HL-60/S4 treated with retinoic acid at 250 ng/mL for 4 days and 3 days (cell line): ENCODE data around the gene NSUN4.
"Not testable (repeated sequence)": the region's sequence is repeated elsewhere in the genome, so short reads cannot be mapped to it uniquely, and the experiment has no call there.

ENCODE experiments used
- in situ Hi-C: fragments of 300-500 bp; cut with MboI; formaldehyde crosslinking; loops from 2 replicates; pipeline ENCODE4 v1.7.0; 2022; ENCODE audit warnings: low sequenced_read_pairs

Gene NSUN4

DNA sequence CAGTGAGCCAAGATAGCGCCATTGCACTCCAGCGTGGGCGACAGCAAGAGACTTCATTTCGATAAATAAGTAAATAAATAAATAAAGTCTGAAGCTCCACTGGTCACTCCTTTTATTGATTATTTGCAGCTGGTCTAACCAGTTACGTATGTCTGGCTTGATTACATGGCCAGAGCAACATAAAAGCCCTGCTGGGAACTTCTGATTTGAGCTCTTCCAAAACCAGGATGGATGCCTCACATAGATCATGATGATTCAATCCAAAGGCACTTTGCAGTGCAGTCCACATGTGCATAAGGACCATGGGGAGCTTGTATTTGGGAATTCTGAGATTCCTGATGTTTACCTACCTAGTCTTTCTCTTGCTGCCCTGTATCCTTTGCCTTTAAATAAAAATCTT is 24.0 kb downstream of the NSUN4 start:
- in situ Hi-C loops, result no loop called here

DNA sequence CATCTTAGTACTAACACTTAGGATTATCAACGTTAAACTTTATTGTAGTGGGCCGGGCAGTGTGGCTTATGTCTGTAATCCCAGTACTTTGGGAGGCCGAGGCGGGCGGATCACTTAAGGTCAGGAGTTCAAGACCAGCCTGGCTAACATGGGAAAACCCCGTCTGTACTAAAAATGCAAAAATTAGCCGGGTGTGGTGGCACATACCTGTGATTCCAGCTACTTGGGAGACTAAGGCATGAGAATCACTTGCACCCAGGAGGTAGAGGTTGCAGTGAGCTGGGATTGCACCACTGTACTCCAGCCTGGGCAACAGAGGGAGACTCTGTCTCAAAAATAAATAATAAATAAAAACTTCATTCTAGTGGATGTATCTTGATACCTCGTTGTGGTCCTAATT is 25.2 kb downstream of the NSUN4 start:
- in situ Hi-C loops, result not testable (repeated sequence)

DNA sequence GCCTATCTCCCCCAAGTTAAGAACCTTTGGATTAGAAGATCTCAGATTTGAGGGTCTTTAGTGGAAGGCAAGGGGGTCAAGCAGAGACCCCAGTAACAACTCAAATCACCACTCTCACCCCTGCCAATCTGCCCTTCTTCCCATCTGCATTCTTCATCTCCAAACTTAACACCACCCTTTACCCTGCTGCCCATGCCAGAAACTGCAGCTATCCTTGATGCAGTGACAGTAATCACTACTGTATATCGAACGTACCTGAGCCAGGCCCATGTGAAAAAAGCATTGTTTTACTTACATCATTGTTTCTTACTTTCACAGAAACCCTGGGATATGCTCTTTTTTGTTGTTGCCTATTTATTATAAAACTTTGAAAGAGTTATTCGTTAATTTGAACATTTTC is 26.5 kb downstream of the NSUN4 start:
- in situ Hi-C loops, result no loop called here

DNA sequence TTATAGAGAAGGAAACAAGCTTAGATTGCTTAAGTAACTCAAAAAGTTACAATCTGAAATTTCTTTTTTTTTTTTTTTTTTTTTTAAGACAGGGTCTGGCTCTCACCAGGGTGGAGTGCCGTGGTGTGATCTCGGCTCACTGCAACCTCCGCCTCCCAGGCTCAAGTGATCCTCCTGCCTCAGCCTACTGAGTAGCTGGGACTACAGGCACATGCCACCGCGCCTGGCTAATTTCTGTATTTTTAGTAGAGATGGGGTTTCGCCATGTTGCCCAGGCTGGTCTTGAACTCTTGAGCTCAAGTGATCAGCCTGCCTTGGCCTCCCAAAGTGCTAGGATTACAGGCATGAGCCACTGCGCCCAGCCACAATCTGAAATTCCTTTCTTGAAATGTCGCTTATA is 27.1 kb downstream of the NSUN4 start:
- in situ Hi-C loops, result not testable (repeated sequence)

DNA sequence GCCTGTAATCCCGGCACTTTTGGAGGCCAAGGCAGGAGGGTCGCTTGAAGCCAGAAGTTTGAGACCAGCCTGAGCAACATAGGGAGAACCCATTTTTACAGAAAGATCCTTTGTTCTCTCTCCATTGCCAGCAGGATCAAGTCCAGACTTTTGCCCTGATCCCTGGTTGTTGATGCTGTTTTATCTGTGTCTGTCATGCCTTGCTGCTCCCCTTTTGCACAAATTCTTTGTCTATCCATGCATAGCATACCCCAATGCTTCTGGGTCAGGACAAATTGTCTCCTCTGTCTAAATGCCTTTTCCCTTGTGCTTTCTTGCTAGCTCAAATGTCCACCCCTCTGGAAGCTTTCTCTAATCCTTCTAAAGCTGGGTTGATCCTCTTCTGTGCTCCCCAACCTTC is 28.2 kb downstream of the NSUN4 start:
- in situ Hi-C loops, result no loop called here

DNA sequence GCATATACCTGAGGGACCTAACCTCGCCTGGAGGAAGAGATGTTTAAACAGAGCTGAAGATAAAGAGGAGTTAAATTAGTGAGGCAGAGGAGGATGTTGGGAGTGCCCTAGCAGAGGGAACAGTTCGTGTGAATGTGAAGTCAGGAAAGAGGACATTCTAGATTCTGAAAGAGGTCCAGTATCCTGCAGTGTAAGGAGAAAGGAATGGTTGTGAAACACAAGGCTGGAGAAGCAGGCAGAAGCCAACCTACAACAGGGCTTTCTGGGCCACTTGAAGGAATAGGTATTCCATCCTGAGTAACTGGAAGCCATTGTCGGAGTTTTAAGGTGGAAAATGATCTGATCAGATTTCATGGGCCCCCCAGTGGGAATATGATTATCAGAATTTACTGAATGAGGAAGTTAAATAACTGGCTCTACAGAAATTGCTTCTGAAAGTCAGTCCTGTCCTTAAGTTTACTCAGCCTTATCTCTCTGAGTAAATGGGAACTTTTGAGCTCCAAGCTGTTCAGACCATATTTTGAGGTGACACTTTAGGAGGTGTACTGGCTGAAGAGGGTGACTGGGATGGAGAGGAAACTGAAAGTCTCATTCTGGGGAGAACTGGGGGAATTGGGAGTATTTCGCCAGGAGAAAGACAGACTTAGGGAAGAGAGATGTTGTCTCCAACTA is 29.1 kb downstream of the NSUN4 start:
- in situ Hi-C loops, result no loop called here

DNA sequence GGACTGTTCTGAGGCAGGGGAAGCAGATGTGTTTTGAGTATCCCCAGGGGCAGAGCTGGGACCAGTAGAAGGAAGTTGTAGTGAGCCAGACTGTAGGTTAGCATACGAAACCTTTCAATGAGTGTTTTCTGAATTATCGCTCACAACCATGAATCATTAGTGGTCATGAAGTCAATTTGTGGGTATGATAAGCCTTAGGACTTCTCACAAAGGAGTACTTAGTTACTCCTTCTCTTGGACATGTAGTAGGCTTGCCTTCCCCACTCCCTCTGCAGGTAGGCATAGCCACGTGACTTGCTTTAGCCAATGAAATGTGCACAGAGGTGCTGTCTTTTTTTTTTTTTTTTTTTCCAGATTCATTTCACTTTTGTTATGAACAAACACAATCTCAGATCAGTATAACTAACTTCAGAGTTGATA is 29.6 kb downstream of the NSUN4 start:
- in situ Hi-C loops, result no loop called here

DNA sequence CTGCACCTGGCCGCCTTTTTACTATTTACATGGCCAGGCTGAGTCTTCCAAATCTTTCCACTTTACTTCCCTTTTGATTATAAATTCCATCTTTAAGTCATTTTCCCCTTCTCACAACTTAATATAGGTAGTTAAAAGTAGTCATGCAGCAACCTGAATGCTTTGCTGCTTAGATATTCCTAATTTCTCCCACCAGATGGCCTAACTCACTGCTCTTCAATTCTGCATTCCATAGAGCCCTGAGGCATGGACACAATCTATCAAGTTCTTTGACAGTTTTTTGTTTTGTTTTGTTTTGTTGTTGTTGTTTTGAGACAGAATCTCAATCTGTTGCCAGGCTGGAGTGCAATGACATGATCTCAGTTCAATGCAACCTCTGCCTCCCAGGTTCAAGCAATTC is 31.8 kb downstream of the NSUN4 start:
- in situ Hi-C loops, result no loop called here

DNA sequence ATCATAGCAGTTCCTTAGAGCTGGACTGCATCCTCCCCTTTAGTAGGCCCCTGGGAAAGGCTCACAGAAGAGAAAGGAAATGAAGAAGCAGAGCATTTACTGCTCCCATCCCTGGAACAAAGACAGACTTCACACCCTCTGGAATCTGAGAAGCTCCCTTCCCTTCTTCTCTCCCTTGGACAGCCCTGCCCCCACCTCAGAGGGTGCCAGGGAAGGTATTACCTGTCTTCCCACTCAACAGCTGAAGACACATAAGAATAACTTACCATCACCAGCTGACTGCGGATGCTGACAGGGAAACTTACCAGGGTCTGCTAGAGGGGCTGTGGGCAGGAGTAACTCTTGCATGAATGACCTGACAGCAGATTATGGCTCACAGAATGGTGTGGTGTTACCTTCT is 39.4 kb downstream of the NSUN4 start:
- in situ Hi-C loops, result no loop called here

DNA sequence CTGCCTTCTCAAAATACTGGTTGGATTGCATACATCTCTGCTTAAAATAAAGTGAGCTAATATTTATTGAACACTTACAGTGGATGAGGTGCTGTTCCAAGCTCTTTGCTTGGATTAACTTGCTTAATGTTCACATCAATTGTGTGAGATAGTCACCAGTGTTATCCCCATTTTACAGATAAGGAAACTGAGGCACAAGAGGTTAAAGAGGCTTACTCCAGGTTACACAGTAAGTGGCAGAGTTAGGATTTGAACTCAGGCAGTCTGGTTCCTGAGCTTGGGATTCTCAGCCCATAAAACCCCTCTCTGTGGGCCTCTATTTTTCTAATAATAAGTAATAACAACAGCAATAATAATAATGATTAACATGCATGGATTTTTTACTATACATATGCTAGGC is 39.9 kb downstream of the NSUN4 start:
- in situ Hi-C loops, result no loop called here

DNA sequence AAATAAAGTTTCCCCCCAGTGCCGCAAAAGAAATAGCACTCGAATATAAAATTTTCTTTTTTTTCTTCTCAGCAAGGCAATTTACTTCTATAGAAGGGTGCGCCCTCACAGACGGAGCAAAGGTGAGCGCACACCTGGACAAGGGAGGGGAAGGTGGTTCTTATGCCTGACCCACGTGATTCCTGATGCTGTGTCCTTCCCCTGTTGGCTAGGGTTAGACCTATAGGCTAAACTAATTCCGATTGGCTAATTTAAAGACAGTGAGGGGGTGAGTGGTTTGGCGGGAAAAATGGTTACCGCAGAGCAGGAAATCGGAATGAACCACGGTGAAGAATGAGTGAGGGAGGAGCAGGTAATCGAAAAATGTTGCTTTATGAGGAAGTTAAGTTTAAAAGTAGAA is 52.9 kb downstream of the NSUN4 start:
- in situ Hi-C loops, result no loop called here

DNA sequence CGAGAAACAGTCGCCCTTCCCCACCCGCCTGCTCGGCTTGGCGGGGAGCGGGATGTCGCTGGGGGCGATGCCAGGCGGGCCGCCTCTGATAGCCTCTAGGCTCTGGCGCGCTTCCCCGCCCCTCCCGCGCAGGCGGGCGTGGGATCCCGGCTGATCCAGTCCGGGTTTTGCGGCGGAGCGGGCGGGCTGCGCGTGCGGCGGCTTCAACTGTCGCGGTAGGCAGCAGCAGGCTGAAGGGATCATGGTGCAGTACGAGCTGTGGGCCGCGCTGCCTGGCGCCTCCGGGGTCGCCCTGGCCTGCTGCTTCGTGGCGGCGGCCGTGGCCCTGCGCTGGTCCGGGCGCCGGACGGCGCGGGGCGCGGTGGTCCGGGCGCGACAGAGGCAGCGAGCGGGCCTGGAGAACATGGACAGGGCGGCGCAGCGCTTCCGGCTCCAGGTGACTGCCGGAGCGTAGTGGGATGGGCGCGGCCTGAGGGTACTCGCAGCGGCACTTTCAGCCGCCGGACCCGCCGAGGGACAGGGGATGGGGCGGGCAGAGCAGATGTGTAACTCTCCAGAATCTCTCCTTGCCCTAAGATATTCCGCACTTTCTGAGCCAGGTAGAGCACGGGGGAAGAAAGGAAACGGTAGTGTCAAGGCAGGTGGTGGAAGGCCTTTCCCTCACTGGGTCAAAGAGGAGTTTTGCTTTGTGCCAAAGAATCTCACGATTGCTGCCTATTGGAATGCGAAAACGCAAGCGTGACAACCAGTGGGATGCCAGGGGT is 53.7 kb downstream of the NSUN4 start, which contains the start of gene FAAH:
FAAH (plus strand) TSS at position 210 of the 764 bp plus-strand sequence; CDS start at position 242, 32 bp downstream.
- in situ Hi-C loops, result no loop called here

DNA sequence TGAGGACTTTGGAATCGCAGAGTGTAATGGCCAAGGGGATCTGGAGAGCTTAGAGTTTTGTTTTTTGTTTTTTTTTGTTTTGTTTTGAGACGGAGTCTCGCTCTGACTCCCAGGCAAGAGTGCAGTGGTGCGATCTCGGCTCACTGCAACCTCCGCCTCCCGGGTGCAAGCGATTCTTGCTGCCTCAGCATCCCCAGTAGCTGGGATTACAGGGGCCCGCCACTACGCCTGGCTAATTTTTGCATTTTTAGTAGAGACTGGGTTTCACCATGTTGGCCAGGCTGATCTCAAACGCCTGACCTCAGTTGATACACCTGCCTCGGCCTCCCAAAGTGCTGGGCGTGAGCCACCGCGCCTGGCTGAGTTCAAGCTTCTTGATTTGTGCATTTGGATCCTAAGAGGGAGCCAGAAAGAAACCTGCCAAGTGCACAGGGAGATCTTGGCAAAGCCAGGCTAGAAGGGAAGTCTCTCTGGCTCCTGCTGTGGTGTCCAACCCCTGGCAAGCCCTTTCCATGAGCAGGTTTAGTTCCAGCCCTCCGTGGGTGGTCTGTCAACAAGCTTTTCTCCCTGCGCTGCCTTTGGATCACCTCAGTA is 54.4 kb downstream of the NSUN4 start:
- in situ Hi-C loops, result no loop called here

DNA sequence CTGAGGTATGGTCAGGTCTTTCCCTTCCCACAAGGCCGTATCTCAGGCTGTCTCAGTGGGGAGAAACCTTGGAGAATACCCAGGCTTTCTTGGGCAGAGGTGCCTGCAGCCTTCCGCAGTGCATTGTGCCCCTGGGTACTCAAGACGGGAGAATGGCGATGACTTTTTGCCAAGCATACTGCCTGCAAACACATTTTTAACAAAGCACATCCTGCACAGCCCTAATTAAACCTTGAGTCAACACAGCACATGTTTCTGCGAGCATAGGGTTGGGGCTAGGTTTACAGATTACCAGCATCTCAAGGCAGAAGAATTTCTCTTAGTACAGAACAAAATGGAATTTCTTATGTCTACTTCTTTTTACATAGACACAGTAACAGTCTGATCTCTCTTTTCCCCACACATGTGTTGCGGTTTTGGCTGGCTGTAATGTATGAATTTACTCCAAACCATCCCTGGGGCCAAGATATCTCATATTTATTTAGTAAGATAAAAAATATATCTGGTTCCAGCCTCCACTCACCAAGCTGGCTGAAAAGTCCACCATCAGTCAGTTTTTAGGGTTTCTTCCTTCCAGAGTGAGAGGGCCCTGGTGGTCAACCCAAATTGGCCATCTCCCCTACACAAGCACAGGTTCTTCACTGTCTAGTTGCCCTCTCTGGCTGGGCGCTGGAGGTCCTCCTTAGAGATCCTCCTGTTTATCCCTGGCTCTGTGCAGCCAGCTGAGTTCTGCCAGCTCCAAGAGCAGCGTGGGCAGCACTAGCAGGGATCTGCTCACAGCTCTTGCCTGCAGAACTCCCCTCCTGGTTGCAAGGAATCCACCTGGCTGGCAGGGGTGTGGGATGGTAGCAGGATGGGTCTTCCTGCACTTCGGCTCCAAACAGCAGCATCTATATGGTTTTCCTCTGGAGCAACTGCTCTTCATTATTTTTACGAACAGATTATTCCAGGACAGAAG is 56.1 kb downstream of the NSUN4 start:
- in situ Hi-C loops, result no loop called here

DNA sequence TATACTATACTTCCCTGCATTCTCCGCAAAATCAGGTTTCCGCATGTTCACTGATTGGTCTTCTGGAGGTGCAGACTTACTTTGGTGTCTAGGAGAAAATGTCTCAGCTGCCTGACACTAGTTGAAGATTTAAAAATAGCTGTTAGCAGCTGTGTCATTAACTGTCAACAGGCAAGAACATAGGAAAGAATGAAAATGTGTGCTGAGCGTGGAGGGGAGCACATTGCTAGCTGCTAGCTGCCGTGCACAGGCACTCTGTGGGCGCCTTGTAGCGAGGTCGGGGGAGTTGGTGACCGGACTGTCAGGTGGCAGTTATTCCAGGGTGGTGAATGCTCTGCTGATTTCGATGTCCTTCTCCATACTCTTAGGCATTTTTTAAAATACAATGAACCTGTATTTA is 58.7 kb downstream of the NSUN4 start:
- in situ Hi-C loops, result no loop called here

DNA sequence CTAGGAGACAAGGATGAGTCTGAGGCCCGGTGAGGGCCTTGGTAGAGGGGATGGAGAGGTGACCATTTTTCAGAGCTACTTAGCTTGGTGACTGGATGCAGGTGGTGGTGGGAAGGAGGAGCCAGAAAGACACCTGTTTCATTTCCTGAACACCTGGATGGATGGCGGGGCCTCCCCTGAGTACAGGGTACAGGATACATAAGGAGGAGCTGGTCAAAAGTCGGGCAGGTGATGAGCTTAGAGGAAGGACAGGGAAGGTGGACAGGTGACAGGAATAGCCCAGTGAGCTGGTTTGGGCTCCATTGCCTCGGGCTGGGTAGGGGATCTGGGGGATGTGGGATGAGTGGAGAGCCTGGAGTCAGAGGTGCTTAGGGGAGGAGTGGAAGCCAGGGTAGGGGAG is 59.8 kb downstream of the NSUN4 start:
- in situ Hi-C loops, result no loop called here

DNA sequence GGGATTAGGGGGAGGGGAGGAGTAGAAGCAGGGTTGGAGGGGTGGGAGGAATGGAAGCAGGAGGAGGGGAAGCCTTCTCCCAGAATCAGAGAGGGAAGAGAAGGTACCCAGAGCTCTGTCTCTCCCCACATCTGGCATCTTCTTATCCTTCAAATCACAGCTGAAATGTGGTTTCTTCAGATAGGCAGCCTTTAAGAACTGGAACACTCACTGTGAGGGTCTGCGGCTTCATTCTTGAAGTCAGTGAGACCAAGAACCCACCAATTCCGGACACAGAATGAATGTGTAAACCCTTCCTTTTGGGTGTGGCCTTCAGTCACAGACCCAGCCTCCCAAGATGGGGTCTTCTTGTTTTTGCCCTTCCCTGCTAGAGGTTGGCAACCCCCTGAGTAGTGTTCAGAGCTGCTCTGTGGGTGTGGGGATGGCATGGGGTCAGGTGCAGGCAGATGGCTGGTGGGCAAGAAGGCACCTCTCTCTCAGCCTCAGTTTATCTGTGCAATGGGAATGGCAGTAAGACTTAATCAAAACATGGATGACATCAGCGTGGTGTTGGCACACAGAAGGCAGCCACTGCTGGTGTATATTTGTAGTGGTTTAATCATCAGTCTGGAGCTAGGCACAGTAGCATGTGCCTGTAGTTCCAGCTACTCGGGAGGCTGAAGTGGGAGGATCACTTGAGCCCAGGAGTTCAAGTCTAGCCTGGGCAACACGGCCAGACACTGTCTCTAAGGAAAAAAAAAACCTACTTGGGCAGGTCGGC is 60.7 kb downstream of the NSUN4 start:
- in situ Hi-C loops, result no loop called here

DNA sequence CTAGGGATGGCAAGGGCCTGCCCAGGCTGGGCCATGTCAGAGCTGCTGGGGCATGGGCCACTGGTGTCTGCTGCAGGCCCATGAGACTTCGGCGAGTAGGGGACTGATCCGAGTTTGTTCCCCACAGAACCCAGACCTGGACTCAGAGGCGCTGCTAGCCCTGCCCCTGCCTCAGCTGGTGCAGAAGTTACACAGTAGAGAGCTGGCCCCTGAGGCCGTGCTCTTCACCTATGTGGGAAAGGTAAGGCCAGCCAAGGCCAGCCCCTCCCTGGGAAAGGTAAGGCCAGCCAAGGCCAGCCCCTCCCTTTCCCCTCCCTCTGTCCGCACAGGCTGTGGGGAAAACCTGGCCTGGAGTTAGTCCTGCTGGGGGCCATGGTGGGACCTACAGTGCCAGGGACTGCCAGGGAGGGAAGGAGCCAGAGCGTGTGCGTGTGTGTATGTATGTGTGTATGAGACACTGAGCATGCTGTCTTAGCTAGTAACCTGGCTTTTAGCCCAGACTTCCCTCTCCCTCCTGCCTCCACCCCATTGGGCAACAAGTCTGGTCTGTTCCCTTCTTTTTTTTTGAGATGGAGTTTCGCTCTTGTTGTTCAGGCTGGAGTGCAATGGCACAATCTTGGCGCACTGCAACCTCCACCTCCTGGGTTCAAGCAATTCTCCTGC is 61.5 kb downstream of the NSUN4 start:
- in situ Hi-C loops, result no loop called here

DNA sequence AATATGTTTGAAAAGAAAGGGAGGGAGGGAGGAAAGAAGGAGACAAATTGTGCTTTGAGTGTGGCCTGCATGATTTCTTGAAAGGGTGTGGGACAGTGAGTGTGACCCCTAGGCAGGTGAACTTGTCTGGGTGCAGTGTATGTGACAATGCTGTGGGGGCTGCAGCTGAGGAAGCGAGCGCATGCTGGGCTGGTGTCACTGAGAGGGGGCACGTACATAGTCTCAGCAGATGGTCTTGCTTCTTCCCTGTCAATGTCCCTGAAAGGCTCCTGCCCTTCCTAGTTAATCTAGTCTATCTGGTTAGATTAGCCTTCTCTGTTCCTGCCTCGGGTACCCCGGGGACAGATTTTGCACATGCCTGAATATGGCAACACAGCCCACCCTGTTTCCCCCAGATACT is 63.3 kb downstream of the NSUN4 start:
- in situ Hi-C loops, result no loop called here
